Vagina (tissue), 2 donors: ENCODE results near the gene RXFP2.

Source experiments
- POLR2A ChIP-seq, 2 donors: fragments of 450-650 bp; IDR thresholded peaks; one replicate each; pipeline ENCODE4 v1.6.1; 2017; ENCODE audit warnings: antibody characterized with exemption in 2 of 2, mild to moderate bottlenecking in 2 of 2, moderate library complexity in 2 of 2
- POLR2AphosphoS5 ChIP-seq, 2 donors: sonication (generic); formaldehyde crosslinking; IDR thresholded peaks; one replicate each; pipeline ENCODE4 v1.9.0; 2017; ENCODE audit warnings: antibody characterized with exemption in 2 of 2, mild to moderate bottlenecking in 2 of 2, low read depth in 1 of 2; ENCODE audit not compliant: insufficient read depth in 1 of 2
- TF ChIP-seq, protein P1 (sequence below), 3 experiments: fragments of 450-650 bp in 2 of 3; fragments of 200-600 bp in 1 of 3; sonication (generic) in 1 of 3; IDR thresholded peaks; one replicate each; pipeline ENCODE4 v1.5.1; 2017 to 2019; ENCODE audit warnings: antibody characterized with exemption in 3 of 3, mild to moderate bottlenecking in 2 of 3, moderate library complexity in 2 of 3

DNA sequence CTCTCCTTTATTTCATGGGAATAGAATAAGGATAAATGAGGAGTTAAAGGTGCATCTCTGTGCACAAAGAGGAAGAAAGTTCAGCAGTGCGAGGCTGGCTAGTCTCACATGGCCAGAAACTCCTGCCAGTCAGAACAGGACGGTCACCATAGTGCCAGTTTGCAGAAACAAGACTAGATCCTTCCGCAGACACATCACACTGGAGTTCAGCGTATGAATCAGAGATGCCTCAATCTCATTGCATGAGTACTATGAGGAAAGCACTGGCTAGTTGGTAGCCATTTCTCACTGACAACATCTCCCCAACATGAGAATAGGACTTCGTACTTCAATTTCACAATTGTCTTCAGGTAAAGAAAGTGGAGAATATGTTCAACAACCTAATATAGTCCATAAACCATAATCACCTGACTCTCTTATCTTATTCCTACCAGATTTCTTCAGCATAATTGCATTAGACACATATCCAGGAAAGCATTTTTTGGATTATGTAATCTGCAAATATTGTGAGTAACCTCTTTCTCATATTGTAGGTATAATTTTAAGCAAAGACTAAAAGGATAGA is 34.9 kb downstream of the RXFP2 start:
- TF ChIP-seq POLR2AphosphoS5 (IDR thresholded peaks at IDR 0.05; ENCODE audit: insufficient read depth in 1 of 2, low read depth in 1 of 2) (no peak), POLR2A (IDR thresholded peaks at IDR 0.05) (no peak)
- TF ChIP-seq, protein P1, sequence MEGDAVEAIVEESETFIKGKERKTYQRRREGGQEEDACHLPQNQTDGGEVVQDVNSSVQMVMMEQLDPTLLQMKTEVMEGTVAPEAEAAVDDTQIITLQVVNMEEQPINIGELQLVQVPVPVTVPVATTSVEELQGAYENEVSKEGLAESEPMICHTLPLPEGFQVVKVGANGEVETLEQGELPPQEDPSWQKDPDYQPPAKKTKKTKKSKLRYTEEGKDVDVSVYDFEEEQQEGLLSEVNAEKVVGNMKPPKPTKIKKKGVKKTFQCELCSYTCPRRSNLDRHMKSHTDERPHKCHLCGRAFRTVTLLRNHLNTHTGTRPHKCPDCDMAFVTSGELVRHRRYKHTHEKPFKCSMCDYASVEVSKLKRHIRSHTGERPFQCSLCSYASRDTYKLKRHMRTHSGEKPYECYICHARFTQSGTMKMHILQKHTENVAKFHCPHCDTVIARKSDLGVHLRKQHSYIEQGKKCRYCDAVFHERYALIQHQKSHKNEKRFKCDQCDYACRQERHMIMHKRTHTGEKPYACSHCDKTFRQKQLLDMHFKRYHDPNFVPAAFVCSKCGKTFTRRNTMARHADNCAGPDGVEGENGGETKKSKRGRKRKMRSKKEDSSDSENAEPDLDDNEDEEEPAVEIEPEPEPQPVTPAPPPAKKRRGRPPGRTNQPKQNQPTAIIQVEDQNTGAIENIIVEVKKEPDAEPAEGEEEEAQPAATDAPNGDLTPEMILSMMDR (IDR thresholded peaks at IDR 0.05): no peak
